AG08396 (cell line): ENCODE data around the gene NKX1-1.

Experiments used
- DNase-seq: peaks from one replicate; pipeline ENCODE4 v3.0.0; 2012; ENCODE audit warnings: low spot score, mixed read lengths

Gene NKX1-1

DNA sequence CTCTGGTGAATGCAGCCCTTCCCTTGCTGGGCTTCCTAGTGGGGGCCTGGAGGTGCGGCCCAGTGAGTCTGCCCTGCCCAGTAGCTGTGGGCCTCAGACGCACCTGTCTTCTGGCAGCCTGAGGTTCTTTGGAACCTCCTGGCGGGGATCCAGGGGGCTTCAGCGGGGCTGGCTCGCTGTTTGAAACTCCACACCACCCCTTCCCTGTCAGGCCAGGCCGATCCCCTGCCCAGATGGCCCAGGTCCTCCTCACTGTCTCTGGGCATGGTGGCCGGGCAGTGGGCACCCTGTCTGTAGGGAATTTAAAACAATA, 10.7 kb upstream of the NKX1-1 start:
- no peak for DNase-seq

- no peak for DNase-seq
These were observed 10.1 kb upstream of the NKX1-1 start for GRCh38 chr4:1416051-1416947.

GRCh38 chr4:1415681-1415981, 9.4 kb upstream of the NKX1-1 start:
- no peak for DNase-seq

GRCh38 chr4:1414831-1415680, 8.8 kb upstream of the NKX1-1 start:
- no peak for DNase-seq

- DNase-seq: peak; percentile 17
These were observed 7.6 kb upstream of the NKX1-1 start for GRCh38 chr4:1413687-1414479.

DNA sequence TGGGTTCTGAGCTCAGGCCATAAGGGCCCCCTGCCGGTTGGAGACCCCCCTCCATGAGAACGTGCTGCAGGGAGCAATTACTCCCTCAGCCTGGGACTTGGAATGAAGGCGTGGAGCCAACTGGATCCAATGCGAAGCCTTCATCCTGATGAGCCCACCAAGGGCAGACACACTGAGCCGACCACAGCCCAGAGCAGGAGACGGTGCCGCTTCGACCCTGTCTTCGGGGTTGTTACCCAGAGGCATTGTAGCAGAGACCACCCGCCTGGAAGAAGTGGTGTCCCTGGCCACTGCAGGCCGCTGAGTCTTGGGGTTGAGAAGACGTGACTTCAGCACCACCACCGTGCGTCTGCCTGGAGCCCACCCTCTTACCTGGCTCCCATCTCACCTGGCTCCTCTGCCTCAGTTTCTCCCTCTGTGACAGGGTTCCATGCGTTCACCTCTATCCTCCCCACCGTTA, 7.0 kb upstream of the NKX1-1 start:
- peak; percentile 9 for DNase-seq

GRCh38 chr4:1412376-1413203, 6.3 kb upstream of the NKX1-1 start:
- peak; percentile 13 for DNase-seq

DNA sequence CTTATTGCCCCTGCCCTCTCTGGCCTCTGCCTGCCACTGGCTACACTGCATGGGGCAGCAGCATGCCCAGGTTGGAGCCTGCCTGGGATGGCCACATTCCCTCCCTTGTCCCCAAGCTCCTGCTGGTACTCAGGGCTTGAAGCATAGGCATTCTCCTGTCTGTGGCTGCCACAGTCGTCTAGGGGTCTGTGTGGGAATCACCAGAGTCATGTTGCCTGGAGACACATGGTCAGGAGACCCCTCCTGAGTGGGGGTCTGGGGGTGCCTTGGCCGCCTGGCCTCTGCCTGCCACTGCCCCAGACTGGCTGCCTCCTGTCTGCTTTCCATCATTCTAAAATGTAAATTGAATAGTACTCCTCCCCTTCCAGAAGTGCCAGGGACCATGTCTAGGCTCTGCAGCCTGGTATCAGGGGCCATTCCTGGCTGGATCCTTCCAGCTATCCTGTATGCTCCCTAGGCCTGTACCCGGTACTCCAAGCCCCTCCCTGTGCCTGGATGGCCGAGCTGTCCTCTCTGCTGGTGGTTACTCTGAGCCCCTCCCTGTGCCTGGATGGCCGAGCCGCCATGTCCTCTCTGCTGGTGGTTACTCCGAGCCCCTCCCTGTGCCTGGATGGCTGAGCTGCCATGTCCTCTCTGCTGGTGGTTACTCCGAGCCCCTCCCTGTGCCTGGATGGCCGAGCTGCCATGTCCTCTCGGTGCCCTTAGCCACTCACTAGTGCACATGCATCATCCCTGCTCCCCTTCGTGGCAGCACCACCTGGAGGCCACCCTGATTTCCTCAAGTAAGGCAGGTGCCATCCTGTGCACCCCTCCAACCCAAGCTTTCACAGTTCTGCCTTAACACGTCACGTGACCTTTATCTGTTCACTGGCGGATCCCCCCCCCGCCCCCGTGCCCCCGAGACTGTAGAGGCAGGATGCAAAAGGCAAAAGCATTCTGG, 5.5 kb upstream of the NKX1-1 start:
- DNase-seq: peak; percentile 23

- peak; percentile 82 for DNase-seq
These were observed 4.5 kb upstream of the NKX1-1 start for GRCh38 chr4:1410491-1411325.

- DNase-seq: peak; percentile 23
These were observed 3.5 kb upstream of the NKX1-1 start for GRCh38 chr4:1409491-1410425.

- no peak for DNase-seq
These were observed 2.8 kb upstream of the NKX1-1 start for GRCh38 chr4:1409079-1409478.

DNA sequence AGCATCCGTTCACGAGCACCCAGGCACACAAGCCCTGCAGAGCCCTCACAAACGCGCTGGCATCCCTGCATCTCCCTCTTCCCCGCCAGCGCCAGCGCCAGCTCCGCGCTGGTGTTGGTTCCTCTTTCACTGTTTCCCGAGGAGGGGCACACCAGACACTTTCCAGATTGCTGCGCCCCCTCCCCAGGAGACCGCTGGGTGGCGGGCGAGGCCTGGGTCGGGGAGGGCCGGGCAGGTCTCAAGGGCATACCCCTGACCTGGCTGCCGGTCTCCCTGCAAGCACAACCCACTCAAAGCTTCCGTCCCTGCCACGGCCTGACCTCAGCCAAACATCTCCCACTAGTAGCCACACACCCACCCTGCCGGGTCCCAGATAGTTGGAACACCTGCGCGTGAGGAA, 2.2 kb upstream of the NKX1-1 start:
- peak; percentile 7 for DNase-seq

DNA sequence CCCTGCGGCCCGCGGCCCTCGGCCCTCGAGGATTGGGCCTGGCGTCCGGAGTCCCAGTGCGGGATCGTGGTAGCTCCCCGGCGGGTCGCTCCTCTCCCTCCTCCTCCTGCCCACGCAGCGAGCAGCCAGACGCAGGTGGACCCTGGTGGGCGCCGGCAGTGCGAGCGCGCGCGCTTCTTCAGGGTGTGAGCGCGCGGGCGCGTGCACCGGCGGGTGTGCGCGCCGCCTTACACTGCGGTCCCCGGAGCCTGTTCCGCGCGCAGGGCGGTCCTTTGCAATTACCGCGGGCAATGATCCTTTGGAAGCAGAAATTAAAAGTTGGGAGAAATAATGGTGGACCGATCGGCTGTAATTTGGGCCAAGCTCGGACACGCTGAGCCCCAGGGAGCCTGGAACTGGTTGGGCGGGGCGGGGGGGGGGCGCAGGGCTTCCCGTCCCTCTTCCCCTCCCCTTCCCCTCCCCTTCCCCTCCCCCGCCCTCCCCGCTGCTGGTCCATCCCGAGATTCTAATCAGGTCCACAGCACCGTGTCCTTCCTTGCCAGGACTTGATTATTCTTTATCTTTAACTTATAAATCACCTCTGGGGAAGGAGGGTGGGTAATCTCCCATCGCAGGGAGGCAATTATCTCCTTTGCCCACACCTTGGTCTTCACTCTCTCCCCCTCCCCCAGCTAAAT, 1.6 kb upstream of the NKX1-1 start:
- peak; percentile 13 for DNase-seq

- peak; percentile 18 for DNase-seq
These were observed 877 bp upstream of the NKX1-1 start for GRCh38 chr4:1406981-1407656.

DNA sequence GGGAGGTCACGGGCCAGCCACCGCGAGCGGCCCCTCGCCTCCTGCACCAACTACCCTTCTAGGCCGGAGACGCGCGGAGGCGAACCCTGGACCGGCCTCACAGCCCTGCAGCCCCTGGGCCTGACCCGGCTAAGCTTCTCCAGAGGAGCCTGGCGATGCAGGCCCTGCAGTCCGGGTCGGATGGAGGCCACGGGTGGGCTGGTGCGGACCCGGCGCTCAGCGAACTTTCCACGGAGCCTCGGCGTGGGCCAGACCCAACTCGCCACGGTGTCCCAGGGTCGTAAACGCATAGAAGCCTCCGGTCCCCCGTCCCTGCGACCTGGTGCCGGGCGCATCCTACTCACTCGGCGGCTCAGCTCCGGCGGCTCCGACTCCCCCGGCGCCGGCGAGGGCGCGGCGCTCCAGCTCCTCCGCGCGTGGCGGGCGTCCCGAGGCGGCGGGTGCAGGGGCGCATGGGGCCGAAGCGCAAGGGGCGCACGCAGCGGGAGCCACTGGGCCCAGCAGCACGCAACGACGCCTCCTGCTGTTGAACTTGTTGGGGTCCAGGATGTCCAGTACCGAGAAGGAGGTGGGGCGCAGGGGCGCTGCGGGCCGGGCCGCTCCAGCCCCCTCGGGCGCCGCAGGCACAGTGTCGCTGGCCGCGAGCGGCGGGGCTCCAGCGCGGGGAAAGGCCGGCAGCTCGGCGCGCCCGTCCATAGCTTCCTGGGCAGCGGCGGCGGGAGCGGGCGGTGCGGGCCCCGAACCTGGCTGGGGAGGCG, 427 bp downstream of the NKX1-1 start:
- DNase-seq: peak; percentile 22

DNA sequence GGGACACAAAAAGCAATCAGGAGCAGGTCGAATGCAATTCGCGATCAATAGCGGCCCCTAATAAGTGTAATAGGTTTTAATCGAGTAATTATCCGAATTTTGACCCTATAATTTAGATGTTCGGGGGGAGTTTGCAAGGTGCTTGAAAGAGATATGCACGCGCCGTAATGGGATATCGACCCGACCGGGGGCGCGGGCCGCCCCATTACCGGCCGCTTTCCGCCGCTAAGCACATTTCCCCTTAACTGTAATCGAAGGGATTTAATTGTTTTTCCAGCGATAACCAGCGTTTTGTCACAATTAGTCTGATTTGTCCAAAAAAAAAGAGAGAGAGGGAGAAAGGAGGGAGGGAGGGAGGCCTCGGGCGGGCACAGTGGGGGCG, 997 bp downstream of the NKX1-1 start:
- DNase-seq: peak; percentile 21
